Lower leg skin (tissue), 4 donors: ENCODE measurements around the gene TSPEAR. TPM values are rescaled to one million over a fixed set of nuclear protein-coding genes. Genes with fewer than 3 reads are reported as not detected.

ENCODE experiments used
- DNase-seq, 2 donors: peaks; one replicate each; pipeline ENCODE4 v3.0.0-alpha.2; 2019; ENCODE audit warnings: low spot score in 2 of 2
- H3K4me3 ChIP-seq: fragments of 200-600 bp; sonication (generic); 2 replicates; pipeline ENCODE4 v1.5.1; 2017; ENCODE audit warnings: mild to moderate bottlenecking, low read depth; ENCODE audit not compliant: poor library complexity, severe bottlenecking
- CTCF ChIP-seq, 3 donors: fragments of 450-650 bp; IDR thresholded peaks; one replicate each; pipeline ENCODE4 v1.5.1; 2016; ENCODE audit warnings: antibody characterized with exemption in 3 of 3, mild to moderate bottlenecking in 3 of 3, moderate library complexity in 2 of 3
- POLR2A ChIP-seq, 2 donors: fragments of 450-650 bp; IDR thresholded peaks; one replicate each; pipeline ENCODE4 v1.6.1; 2016 to 2017; ENCODE audit warnings: antibody characterized with exemption in 2 of 2, mild to moderate bottlenecking in 1 of 2, moderate library complexity in 1 of 2
- WGBS, 2 donors: methylation state at CpG; one replicate each; pipeline ENCODE4 v1.1.5; 2018; 5-methylcytosine and 5-hydroxymethylcytosine counted together
- intact Hi-C: fragments of 100-400 bp; cut with DNase I; formaldehyde crosslinking; loops from one replicate; pipeline ENCODE4 v1.15.0; 2023; ENCODE audit warnings: low total_unique reads
- total RNA-seq, 4 donors: library from RNA; depleted of rRNA; stranded (reverse); fragments of >200 nt; gene quantifications; one replicate each; pipeline ENCODE4 v1.1.0, GENCODE V29; 2016

The TSPEAR gene
- total RNA-seq, 4 donors from 2014 or later = 0.06 TPM; not detected in 3

- DNase-seq = no peak
- TF ChIP-seq POLR2A (IDR thresholded peaks at IDR 0.05) (no peak), CTCF (IDR thresholded peaks at IDR 0.05) (no peak)
- WGBS, 2 donors = 91 to 93% methylated on average over 19 to 25 of the region's 25 CpGs
- intact Hi-C loops = no loop called here
- H3K4me3 ChIP-seq = no peak overlapping the region
These were observed 249.1 kb downstream of the TSPEAR start for GRCh38 chr21:44462086-44462833.

GRCh38 chr21:44461464-44462001 lies 249.8 kb downstream of the TSPEAR start:
- intact Hi-C loops = no loop called here
- TF ChIP-seq CTCF (IDR thresholded peaks at IDR 0.05) = no peak
- TF ChIP-seq POLR2A (IDR thresholded peaks at IDR 0.05) = no peak
- H3K4me3 ChIP-seq = no peak overlapping the region
- 70 to 81% methylated on average over 14 to 15 of the region's 15 CpGs for WGBS, 2 donors
- no peak for DNase-seq

GRCh38 chr21:44461005-44461404 lies 250.4 kb downstream of the TSPEAR start:
- intact Hi-C loops = no loop called here
- TF ChIP-seq CTCF (IDR thresholded peaks at IDR 0.05) = no peak
- TF ChIP-seq POLR2A (IDR thresholded peaks at IDR 0.05) = no peak
- DNase-seq = no peak
- WGBS, 2 donors = 97 to 100% methylated on average over 3 to 7 of the region's 8 CpGs
- no peak overlapping the region for H3K4me3 ChIP-seq

- WGBS, 2 donors = 91% methylated on average over 8 of the region's 8 CpGs
- intact Hi-C loops = no loop called here
- TF ChIP-seq CTCF (IDR thresholded peaks at IDR 0.05) = no peak
- no peak for TF ChIP-seq POLR2A (IDR thresholded peaks at IDR 0.05)
- no peak overlapping the region for H3K4me3 ChIP-seq
- no peak for DNase-seq
These were observed 251.0 kb downstream of the TSPEAR start for GRCh38 chr21:44460441-44460755.

GRCh38 chr21:44459712-44460440 lies 251.5 kb downstream of the TSPEAR start:
- DNase-seq = no peak
- 79 to 80% methylated on average over 13 to 14 of the region's 14 CpGs for WGBS, 2 donors
- no peak overlapping the region for H3K4me3 ChIP-seq
- TF ChIP-seq CTCF (IDR thresholded peaks at IDR 0.05) (no peak), POLR2A (IDR thresholded peaks at IDR 0.05) (no peak)
- intact Hi-C loops = no loop called here
